HepG2 (cell line): Measurements from ENCODE around the gene PHACTR3. TPM values are rescaled to one million over a fixed set of nuclear protein-coding genes. Genes with fewer than 3 reads are reported as not detected.

Experiments used
- ATAC-seq: fragments of 200-7000 bp; cut with Tn5 transposase; 3 replicates; pipeline ENCODE4 v1.9.1; 2020; ENCODE audit warnings: mild to moderate bottlenecking, moderate library complexity
- BruUV-seq: library from RNA; stranded (reverse); fragments of 400-500 nt; replicated peaks from 2 replicates; lab custom pipeline; 2021; lab: Mats Ljungman, UMichigan
- CTCF ChIA-PET: fragments of 300-600 bp; formaldehyde crosslinking; extraction: SDS; loops from one replicate; lab custom pipeline; 2021; ENCODE audit warnings: low total read pairs, inconsistent platforms, low intra/inter-chr PET ratio; lab: Yijun Ruan, JAX
- POLR2A ChIA-PET: fragments of 350-600 bp; sonication (Branson Sonifier 250); formaldehyde crosslinking; loops from one replicate; lab custom pipeline; 2020; ENCODE audit warnings: antibody characterized with exemption, inconsistent platforms; lab: Yijun Ruan, JAX
- DNase-seq: peaks from one replicate; pipeline ENCODE4 v3.0.0-alpha.2; 2015; ENCODE audit warnings: low spot score
- FAIRE-seq: peaks from 3 replicates; lab custom pipeline; 2011; peaks lifted over from hg19 to GRCh38; lab: Jason Lieb, UNC
- H2AFZ ChIP-seq: one replicate; pipeline ENCODE4 v1.6.1; 2011; ENCODE audit warnings: low read length, inconsistent platforms
- H3K27ac ChIP-seq: fragments of 300-600 bp; 3 replicates; pipeline ENCODE4 v1.8.0; 2011; ENCODE audit warnings: mixed run types, mild to moderate bottlenecking, mixed read lengths, low read length, inconsistent platforms; ENCODE audit not compliant: insufficient read depth; ENCODE audit errors: extremely low read length
- H3K27me3 ChIP-seq, 2 experiments: fragments of 200-600 bp in 1 of 2; 2 replicates in 1 of 2; 3 replicates in 1 of 2; pipeline versions ENCODE4 v1.6.0 to v1.8.0; 2011; ENCODE audit warnings: low read length in 2 of 2, mild to moderate bottlenecking in 2 of 2, moderate library complexity in 2 of 2, inconsistent platforms in 1 of 2; ENCODE audit not compliant: insufficient read depth in 2 of 2, control insufficient read depth in 1 of 2
- H3K36me3 ChIP-seq, 2 experiments: fragments of 200-600 bp in 1 of 2; replicated peaks in 1 of 2; 2 replicates in 1 of 2; 3 replicates in 1 of 2; pipeline versions ENCODE4 v1.5.1 to v1.8.0; 2011; ENCODE audit warnings: low read length in 2 of 2, inconsistent platforms in 1 of 2; ENCODE audit not compliant: insufficient read depth in 2 of 2, control insufficient read depth in 1 of 2
- H3K4me1 ChIP-seq: 2 replicates; pipeline ENCODE4 v1.5.1; 2012; ENCODE audit warnings: low read length, inconsistent platforms; ENCODE audit not compliant: insufficient read depth
- H3K4me2 ChIP-seq: 2 replicates; pipeline ENCODE4 v1.6.0; 2011; ENCODE audit warnings: low read depth, low read length, inconsistent platforms
- H3K4me3 ChIP-seq, 3 experiments: fragments of 200-600 bp in 1 of 3; sonication (generic), shearing (Covaris generic) in 1 of 3; replicated peaks in 1 of 3; 2 replicates each; pipeline ENCODE4 v1.5.1; 2011 to 2016; ENCODE audit warnings: low read length in 3 of 3, inconsistent platforms in 2 of 3, low read depth in 2 of 3, mild to moderate bottlenecking in 2 of 3, control low read depth in 1 of 3, mixed read lengths in 1 of 3; ENCODE audit not compliant: insufficient read depth in 1 of 3
- H3K79me2 ChIP-seq: one replicate; pipeline ENCODE4 v1.6.1; 2011; ENCODE audit warnings: low read length, inconsistent platforms; ENCODE audit not compliant: insufficient read depth
- H3K9ac ChIP-seq: 2 replicates; pipeline ENCODE4 v1.6.0; 2011; ENCODE audit warnings: mild to moderate bottlenecking, low read depth, low read length, inconsistent platforms; ENCODE audit not compliant: insufficient read depth
- H3K9me3 ChIP-seq: 2 replicates; pipeline ENCODE4 v1.5.1; 2012; ENCODE audit warnings: mild to moderate bottlenecking, low read length
- H4K20me1 ChIP-seq: 2 replicates; pipeline ENCODE4 v1.6.0; 2011; ENCODE audit warnings: inconsistent platforms, mild to moderate bottlenecking, low read length, moderate library complexity; ENCODE audit not compliant: insufficient read depth
- AGO2 ChIP-seq: fragments of 200-400 bp; formaldehyde crosslinking; optimal IDR thresholded peaks from 2 replicates; pipeline ENCODE3; 2017; ENCODE audit warnings: mild to moderate bottlenecking, low read depth, low read length, moderate library complexity
- ATF7 ChIP-seq, 2 experiments: fragments of 450-650 bp in 1 of 2; sonication (generic) in 1 of 2; formaldehyde crosslinking in 1 of 2; IDR thresholded peaks; 2 replicates each; pipeline versions ENCODE4 v1.4.0 to v1.6.1; 2016 to 2020; ENCODE audit warnings: antibody characterized with exemption in 1 of 2, mild to moderate bottlenecking in 1 of 2, missing genetic modification reagents in 1 of 2
- CENPT ChIP-seq: sonication (generic); formaldehyde crosslinking; IDR thresholded peaks from 2 replicates; pipeline ENCODE4 v1.8.0; 2022; ENCODE audit warnings: low read depth, mild to moderate bottlenecking, moderate library complexity, missing genetic modification reagents
- CENPX ChIP-seq: sonication (generic); formaldehyde crosslinking; IDR thresholded peaks from 2 replicates; pipeline ENCODE4 v1.9.0; 2021; ENCODE audit warnings: mild to moderate bottlenecking, missing genetic modification reagents, moderate library complexity
- CREB1 ChIP-seq, 2 experiments: fragments of 450-650 bp in 1 of 2; IDR thresholded peaks; 2 replicates each; pipeline ENCODE4 v1.6.1; 2016 to 2017; ENCODE audit warnings: control low read depth in 1 of 2, mild to moderate bottlenecking in 1 of 2, missing compliant biosample characterization in 1 of 2, missing genetic modification characterization in 1 of 2
- GABPA ChIP-seq, 2 experiments: IDR thresholded peaks; 2 replicates each; pipeline ENCODE4 v1.6.1; 2011 to 2016; ENCODE audit warnings: low read depth in 2 of 2, low read length in 1 of 2, missing biosample characterization in 1 of 2, missing genetic modification characterization in 1 of 2
- HNRNPK ChIP-seq: fragments of 200-400 bp; formaldehyde crosslinking; IDR thresholded peaks from 2 replicates; pipeline ENCODE4 v1.6.1; 2018; ENCODE audit warnings: low read length, low read depth, moderate library complexity, mild to moderate bottlenecking; ENCODE audit not compliant: poor library complexity, severe bottlenecking
- IKZF1 ChIP-seq: fragments of 450-650 bp; IDR thresholded peaks from 2 replicates; pipeline ENCODE4 v1.7.1; 2016
- LCORL ChIP-seq, 2 experiments: fragments of 450-650 bp in 1 of 2; sonication (generic) in 1 of 2; formaldehyde crosslinking in 1 of 2; IDR thresholded peaks; 2 replicates each; pipeline versions ENCODE4 v1.5.0 to v1.6.1; 2017 to 2020; ENCODE audit warnings: antibody characterized with exemption in 1 of 2, missing genetic modification reagents in 1 of 2
- PITX1 ChIP-seq: sonication (generic); formaldehyde crosslinking; IDR thresholded peaks from 2 replicates; pipeline ENCODE4 v1.5.1; 2020; ENCODE audit warnings: mild to moderate bottlenecking, missing genetic modification reagents
- POGZ ChIP-seq: sonication (generic); formaldehyde crosslinking; IDR thresholded peaks from 2 replicates; pipeline ENCODE4 v1.4.0; 2020; ENCODE audit warnings: mild to moderate bottlenecking, missing genetic modification reagents
- RXRB ChIP-seq: IDR thresholded peaks from 2 replicates; pipeline ENCODE4 v1.6.1; 2016; ENCODE audit warnings: borderline replicate concordance, missing genetic modification reagents, missing compliant biosample characterization
- ZNF207 ChIP-seq: fragments of 450-650 bp; IDR thresholded peaks from 2 replicates; pipeline ENCODE4 v1.6.1; 2016; ENCODE audit warnings: antibody characterized with exemption, borderline replicate concordance
- ZNF260 ChIP-seq: sonication (generic); formaldehyde crosslinking; IDR thresholded peaks from 2 replicates; pipeline ENCODE4 v1.4.0; 2020; ENCODE audit warnings: missing genetic modification reagents, low read depth, mild to moderate bottlenecking, borderline replicate concordance
- ZNF282 ChIP-seq: fragments of 450-650 bp; IDR thresholded peaks from 2 replicates; pipeline ENCODE4 v1.6.1; 2018; ENCODE audit not compliant: partially characterized antibody
- WGBS: methylation state at CpG from one replicate; pipeline ENCODE4 v1.1.6; 2017; ENCODE audit warnings: low lambda C conversion rate; 5-methylcytosine and 5-hydroxymethylcytosine counted together
- in situ Hi-C: cut with HindIII; loops from 2 replicates; pipeline ENCODE4 v1.10.0; 2017; ENCODE audit warnings: low pct_unique_long_range_greater_than_20kb; ENCODE audit not compliant: extremely low pct_ligation_motif_present
- intact Hi-C: fragments of 100-400 bp; cut with micrococcal nuclease; formaldehyde crosslinking; loops from one replicate; pipeline ENCODE4 v1.10.0; 2022; ENCODE audit not compliant: unreplicated experiment
- polyA plus RNA-seq, 8 experiments: library from polyadenylated mRNA; depleted of rRNA in 3 of 8; stranded (reverse) in 7 of 8; unstranded in 1 of 8; fragments of >200 nt; fragmentation: Illumina TruSeq in 4 of 8; extraction: Trizol in 4 of 8; gene quantifications; 2 replicates each; pipeline versions ENCODE4 v1.2.1 to v1.2.3, GENCODE V29; 2011 to 2016; ENCODE audit warnings: low read depth in 4 of 8, missing spikeins in 1 of 8, mixed read lengths in 1 of 8; ENCODE audit not compliant: insufficient read depth in 1 of 8
- total RNA-seq, 5 experiments: library from RNA; depleted of rRNA; stranded (reverse); fragments of >200 nt; fragmentation: Illumina TruSeq; extraction: Trizol; gene quantifications; 2 replicates each; pipeline ENCODE4 v1.2.3, GENCODE V29; 2016; ENCODE audit warnings: low read depth in 1 of 5
- TF ChIP-seq, protein P1 (sequence below): sonication (generic); formaldehyde crosslinking; IDR thresholded peaks from 2 replicates; pipeline ENCODE4 v1.8.0; 2022; ENCODE audit warnings: missing genetic modification reagents, mild to moderate bottlenecking, moderate library complexity, borderline replicate concordance

The PHACTR3 gene
- total and polyA plus RNA-seq, 2 of the 13 experiments (the other 11 are each of a cell fraction or from before 2014, with no cell fraction given): not detected

GRCh38 chr20:59686404-59687346 lies 82.3 kb downstream of the PHACTR3 start:
- Histone ChIP-seq H2AFZ (no peak overlapping the region), H3K27ac (no peak overlapping the region), H3K9ac (no peak overlapping the region), H4K20me1 (no peaks in the 10 kb centered on the region), H3K4me2 (no peak overlapping the region), H3K4me1 (no peaks in the 10 kb centered on the region)
- DNase-seq (no peak), ATAC-seq (no peak)
- in situ Hi-C loops: loop anchor here (10.0 kb wide), 1 partner anchor 62 kb away; no protein-coding TSS in a partner anchor
- TF ChIP-seq IKZF1: peak; percentile 49; the same call in 1 of the 2 replicates
- no peak for TF ChIP-seq POGZ (CRISPR knock-in tag)
- peak; percentile 42 for TF ChIP-seq ATF7 (IDR thresholded peaks at IDR 0.05)
- TF ChIP-seq ATF7 (CRISPR knock-in tag; IDR thresholded peaks at IDR 0.05): no peak
- TF ChIP-seq RXRB (CRISPR knock-in tag): no peak
- TF ChIP-seq ZNF260 (CRISPR knock-in tag): no peak
- no peak for TF ChIP-seq CENPX (CRISPR knock-in tag)
- 0 out of 2 replicates have a peak, but pooled peaks have one; percentile 33 for TF ChIP-seq CENPT (CRISPR knock-in tag)
- TF ChIP-seq LCORL (IDR thresholded peaks at IDR 0.05): peak; percentile 4; the same call in 1 of the 2 replicates
- TF ChIP-seq LCORL (CRISPR knock-in tag; IDR thresholded peaks at IDR 0.05): no peak
- peak; percentile 99 for TF ChIP-seq CREB1 (IDR thresholded peaks at IDR 0.05)
- no peak for TF ChIP-seq CREB1 (CRISPR knock-in tag; IDR thresholded peaks at IDR 0.05)
- peak; percentile 38 for TF ChIP-seq ZNF282
- no peak for TF ChIP-seq AGO2
- TF ChIP-seq ZNF207: 0 out of 2 replicates have a peak, but pooled peaks have one; percentile 23
- no peak for TF ChIP-seq HNRNPK
- no peak for TF ChIP-seq GABPA (IDR thresholded peaks at IDR 0.05; ENCODE audit: low read depth, low read length)
- no peak for TF ChIP-seq GABPA (CRISPR knock-in tag; IDR thresholded peaks at IDR 0.05; ENCODE audit: low read depth)
- no peak for TF ChIP-seq PITX1
- TF ChIP-seq, protein P1, sequence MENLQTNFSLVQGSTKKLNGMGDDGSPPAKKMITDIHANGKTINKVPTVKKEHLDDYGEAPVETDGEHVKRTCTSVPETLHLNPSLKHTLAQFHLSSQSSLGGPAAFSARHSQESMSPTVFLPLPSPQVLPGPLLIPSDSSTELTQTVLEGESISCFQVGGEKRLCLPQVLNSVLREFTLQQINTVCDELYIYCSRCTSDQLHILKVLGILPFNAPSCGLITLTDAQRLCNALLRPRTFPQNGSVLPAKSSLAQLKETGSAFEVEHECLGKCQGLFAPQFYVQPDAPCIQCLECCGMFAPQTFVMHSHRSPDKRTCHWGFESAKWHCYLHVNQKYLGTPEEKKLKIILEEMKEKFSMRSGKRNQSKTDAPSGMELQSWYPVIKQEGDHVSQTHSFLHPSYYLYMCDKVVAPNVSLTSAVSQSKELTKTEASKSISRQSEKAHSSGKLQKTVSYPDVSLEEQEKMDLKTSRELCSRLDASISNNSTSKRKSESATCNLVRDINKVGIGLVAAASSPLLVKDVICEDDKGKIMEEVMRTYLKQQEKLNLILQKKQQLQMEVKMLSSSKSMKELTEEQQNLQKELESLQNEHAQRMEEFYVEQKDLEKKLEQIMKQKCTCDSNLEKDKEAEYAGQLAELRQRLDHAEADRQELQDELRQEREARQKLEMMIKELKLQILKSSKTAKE (CRISPR knock-in tag): no peak
- TF ChIP-seq, all 625 proteins: peak for 7
- Histone ChIP-seq H3K9me3 (peaks cover 12% of the 10 kb centered on the region), H3K27me3 (peaks cover 0 to 16% of the 10 kb centered on the region in 2 experiments; a peak in 2 of 5 replicates), H3K4me3 (no peak overlapping the region), H3K79me2 (no peaks in the 10 kb centered on the region), H3K36me3 (no peaks in the 10 kb centered on the region)
- intact Hi-C loops: no loop called here
- WGBS: 31% methylated on average over 7 of the region's 7 CpGs
- ChIA-PET CTCF (no interaction called here), POLR2A (no interaction called here)
- BruUV-seq: no TSS peak
- FAIRE-seq: no peak
